ENCODE data around the gene SRR.
A peak's percentile ranks its signal among the peaks of the same experiment; 100 is the strongest.

Gene SRR

GRCh38 chr17:2347805-2348685 is 44.3 kb downstream of the SRR start:
- DNase-seq: peak; percentile 77

- no peak for DNase-seq
These were observed 47.5 kb downstream of the SRR start for GRCh38 chr17:2351269-2351668.

DNA sequence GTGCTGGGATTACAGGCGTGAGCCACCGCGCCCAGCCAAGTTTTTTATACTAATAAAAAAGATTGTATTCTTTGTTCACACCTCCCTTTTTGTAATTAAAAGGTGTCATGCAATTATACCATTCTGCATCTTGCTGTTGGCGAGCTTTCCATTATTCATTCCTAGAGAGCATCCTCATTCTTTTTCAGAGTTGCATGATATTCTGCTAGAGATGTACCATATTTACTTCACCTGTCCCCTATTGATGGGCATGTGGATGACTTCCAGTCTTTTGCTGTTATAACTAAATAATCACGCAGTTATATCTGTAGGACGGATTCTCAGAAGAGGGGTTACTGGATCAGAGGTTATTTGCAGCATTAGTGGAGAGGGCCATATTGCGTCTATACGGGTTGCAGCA is 50.6 kb downstream of the SRR start:
- DNase-seq: no peak

DNA sequence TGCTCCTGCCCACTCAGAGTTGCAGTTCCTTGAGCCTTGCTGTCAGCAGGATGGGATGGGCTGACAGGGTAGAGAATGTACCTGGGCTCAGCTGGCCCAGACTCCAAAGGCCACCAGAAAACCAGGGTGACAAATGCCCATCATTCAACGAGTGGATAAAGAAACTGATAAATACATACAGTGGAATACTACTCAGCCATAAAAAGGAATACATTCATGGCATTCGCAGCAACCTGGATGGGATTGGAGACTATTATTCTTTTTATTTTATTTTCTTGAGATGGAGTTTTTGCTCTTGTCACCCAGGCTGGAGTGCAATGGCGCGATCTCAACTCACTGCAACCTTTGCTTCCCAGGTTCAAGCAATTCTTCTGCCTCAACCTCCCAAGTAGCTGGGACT is 53.5 kb downstream of the SRR start:
- no peak for DNase-seq

GRCh38 chr17:2357931-2358434 is 54.2 kb downstream of the SRR start:
- no peak for DNase-seq

GRCh38 chr17:2361010-2361760 is 57.4 kb downstream of the SRR start:
- no peak for DNase-seq

DNA sequence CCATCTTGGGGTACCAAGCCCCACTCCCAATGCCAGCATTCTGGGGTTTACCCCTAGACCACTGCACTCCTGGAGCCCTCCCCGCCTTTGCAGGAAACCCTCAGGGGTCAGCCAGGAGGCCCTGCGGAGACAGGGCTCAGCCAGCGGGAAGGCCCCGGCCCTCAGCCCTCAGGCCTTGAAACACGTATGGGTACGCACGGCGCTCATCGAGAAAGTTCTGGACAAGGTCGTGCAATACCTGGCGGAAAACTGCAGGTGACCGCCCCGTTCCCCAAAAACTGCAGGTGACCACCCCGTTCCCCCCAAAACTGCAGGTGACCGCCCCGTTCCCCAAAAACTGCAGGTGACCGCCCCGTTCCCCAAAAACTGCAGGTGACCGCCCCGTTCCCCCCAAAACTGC is 58.3 kb downstream of the SRR start:
- no peak for DNase-seq

GRCh38 chr17:2362416-2362815 is 58.7 kb downstream of the SRR start:
- DNase-seq: no peak

DNA sequence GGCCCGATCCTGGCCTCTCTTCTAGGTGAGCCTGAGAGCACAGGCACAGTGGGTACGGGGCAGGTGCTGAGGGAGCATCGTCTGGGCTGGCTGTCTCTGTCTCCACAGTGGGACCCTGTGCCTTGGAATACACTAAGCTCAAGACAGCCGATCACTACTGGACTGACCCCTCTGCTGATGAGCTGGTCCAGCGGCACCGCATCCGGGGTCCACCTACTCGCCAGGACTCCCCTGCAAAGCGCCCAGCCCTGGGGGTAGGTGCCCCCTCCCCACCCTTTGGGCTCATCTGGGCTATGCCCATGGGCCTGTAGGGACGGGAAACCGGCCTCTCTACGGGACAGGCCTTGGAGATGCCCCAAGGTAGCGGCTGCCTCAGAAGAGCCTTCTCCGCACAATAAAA is 59.1 kb downstream of the SRR start:
- DNase-seq: no peak

DNA sequence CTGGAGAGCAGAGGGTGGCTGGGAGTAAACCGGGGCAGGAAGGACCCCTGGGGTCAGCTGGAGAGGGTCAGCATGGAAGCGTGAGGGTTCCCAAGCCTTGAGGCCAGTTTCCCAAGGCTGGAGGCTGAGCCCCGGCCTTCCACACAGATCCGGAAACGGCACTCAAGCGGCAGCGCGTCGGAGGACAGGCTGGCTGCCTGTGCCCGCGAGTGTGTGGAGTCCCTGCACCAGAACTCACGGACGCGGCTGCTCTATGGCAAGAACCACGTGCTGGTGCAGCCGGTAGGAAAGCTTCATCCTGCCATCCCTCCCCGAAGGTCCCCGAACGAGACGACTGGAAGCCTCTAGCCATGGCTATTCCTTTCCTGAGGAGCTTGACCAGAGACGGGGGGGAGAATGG is 59.6 kb downstream of the SRR start:
- no peak for DNase-seq

GRCh38 chr17:2363851-2364762 is 60.4 kb downstream of the SRR start:
- DNase-seq: peak; percentile 3

DNA sequence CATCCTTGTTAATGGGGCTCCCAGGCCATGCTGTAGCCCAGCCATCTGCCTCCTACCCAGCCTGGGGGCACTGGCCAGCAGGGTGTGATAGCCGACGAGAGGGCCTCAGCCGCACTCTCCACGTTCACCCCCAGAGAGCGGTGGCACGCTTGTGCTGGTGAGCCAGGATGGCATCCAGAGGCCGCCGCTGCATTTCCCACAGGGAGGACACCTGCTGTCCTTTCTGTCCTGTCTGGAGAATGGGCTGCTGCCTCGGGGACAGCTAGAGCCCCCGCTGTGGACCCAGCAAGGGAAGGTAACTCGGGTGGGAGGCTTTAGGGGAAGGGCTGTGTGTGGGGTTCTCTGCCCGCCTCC is 61.0 kb downstream of the SRR start:
- DNase-seq: no peak

DNA sequence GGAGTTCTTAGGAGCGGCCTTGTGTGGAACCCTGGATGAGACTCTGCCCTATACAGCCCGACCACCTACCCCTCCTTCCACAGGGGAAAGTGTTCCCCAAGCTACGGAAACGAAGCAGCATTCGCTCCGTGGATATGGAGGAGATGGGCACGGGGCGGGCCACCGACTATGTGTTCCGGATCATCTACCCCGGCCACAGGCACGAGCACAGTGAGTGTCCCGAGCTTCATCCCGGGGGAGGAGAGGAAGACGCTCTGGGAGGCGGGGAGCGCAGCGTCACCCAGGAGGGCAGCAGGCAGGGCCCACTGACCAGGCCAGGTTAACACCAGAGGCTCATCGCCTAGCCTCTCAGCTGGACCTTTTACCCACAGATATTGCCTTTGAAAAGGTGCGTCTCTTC is 61.4 kb downstream of the SRR start:
- no peak for DNase-seq

DNA sequence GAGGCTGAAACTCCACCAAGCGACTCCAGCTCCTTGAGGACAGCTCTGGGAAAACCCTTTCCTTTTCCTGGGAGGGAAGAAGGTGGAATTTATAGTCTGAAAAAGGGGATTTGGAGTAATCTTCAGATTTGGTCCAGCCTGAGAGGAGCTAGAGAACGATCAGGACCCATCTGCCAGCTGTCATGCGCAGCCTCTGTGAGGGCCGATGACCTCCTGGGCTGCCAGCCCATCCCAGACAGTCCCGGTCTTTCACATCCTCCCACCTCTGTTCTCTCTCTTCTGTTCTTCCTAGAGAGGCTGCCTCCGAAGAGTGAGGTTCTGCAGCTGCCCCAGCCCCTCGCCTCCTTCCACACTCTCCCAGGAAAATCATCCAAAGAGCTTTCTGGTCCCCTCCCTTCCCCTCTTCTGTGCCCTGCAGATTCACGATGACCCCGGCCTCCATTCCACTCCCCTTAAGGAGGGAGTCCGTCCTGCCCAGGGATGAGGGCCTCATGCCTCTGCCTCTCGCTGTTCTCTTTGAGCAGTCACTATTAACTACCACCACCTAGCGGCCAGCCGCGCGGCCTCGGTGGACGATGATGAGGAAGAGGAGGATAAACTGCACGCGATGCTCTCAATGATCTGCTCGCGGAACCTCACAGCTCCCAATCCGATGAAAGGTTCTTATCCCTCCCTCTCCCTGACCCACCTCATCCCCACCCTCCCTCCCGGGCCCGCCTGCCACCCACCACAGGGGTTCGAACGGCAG is 63.2 kb downstream of the SRR start:
- DNase-seq: no peak

GRCh38 chr17:2368359-2368758 is 64.6 kb downstream of the SRR start:
- DNase-seq: no peak

- no peak for DNase-seq
These were observed 65.3 kb downstream of the SRR start for GRCh38 chr17:2369039-2369438.

DNA sequence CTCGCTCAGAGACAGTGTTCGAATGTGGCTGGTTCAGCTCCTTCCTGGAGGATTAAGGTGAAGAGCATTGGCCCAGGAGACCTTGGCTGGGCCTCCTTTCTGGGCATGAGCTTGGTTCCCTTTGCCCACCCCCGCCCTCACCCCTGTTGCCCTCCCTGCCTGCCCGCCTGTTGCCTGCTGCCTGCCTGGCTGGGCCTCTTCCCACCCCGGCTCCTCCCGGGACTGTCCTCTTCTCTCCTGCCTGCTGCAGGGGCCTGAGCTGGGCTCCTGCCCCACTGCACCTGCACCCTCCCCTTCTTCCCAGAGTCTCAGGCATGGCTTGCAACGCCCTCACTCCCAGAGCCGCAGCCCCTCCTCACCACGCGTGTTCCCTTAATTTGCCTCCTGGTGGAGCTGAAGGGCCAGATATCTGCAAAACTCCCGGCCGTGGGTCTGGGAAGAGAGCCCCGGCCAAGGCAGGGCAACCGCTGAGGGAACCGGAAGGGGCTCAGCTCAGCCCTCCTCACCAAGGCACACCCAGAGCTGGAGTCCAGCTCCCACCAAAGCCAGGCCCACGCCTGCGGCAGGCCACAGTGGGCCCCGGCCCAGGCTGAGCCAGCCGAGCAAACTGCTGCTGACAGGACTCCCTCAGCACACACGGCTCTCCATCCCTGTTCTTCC is 65.9 kb downstream of the SRR start:
- DNase-seq: no peak

- no peak for DNase-seq
These were observed 66.5 kb downstream of the SRR start for GRCh38 chr17:2370211-2370589.

- DNase-seq: no peak
These were observed 67.7 kb downstream of the SRR start for GRCh38 chr17:2371183-2372130.

DNA sequence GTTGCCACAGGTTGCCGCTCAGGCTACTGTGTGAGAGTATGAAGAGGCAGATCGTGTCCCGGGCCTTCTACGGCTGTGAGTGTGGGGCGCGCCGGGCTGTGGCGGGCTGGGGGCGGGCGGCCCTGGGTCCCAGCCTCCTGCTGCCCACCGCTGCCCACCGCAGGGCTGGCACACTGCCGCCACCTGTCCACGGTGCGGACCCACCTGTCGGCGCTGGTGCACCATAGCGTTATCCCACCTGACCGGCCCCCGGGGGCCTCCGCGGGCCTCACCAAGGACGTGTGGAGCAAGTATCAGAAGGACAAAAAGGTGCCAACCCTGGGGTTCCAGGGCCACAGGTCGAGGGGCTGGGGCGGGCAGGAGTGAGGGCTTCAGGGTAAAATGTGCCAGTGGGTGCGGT is 68.4 kb downstream of the SRR start:
- DNase-seq: no peak

GRCh38 chr17:2372681-2373080 is 68.9 kb downstream of the SRR start:
- no peak for DNase-seq

All from NCI-H446 treated with DMSO at 0.1 percent for 48 hours (cell line).